WTC11 (cell line): Measurements from ENCODE around the gene IGFBP2. TPM values are rescaled to one million over a fixed set of nuclear protein-coding genes. Genes with fewer than 3 reads are reported as not detected.

Experiments
- ATAC-seq: fragments of 200-7000 bp; cut with Tn5 transposase; 2 replicates; pipeline ENCODE4 v1.10.0; 2021; ENCODE audit warnings: mild to moderate bottlenecking, moderate library complexity
- CTCF ChIA-PET: fragments of 300-600 bp; sonication (Branson Sonifier 250); formaldehyde crosslinking; loops from one replicate; lab custom pipeline; 2021; ENCODE audit warnings: antibody characterized with exemption; lab: Charles Lee
- POLR2A ChIA-PET: fragments of 350-600 bp; sonication (Branson Sonifier 250); formaldehyde crosslinking; loops from one replicate; lab custom pipeline; 2021; ENCODE audit warnings: antibody characterized with exemption; lab: Charles Lee
- DNase-seq: peaks from one replicate; pipeline ENCODE4 v3.0.0; 2021; ENCODE audit warnings: low spot score
- H3K27ac Mint-ChIP-seq: 2 replicates; pipeline ENCODE4 v1.8.0; 2021; ENCODE audit warnings: mixed read lengths
- H3K27me3 Mint-ChIP-seq: 2 replicates; pipeline ENCODE4 v1.8.0; 2021; ENCODE audit warnings: low read depth, mild to moderate bottlenecking, moderate library complexity, mixed read lengths
- H3K36me3 Mint-ChIP-seq: 2 replicates; pipeline ENCODE4 v1.8.0; 2021; ENCODE audit warnings: mixed read lengths
- H3K4me1 Mint-ChIP-seq: 2 replicates; pipeline ENCODE4 v1.8.0; 2022; ENCODE audit warnings: mixed read lengths
- H3K4me3 Mint-ChIP-seq: 2 replicates; pipeline ENCODE4 v1.8.0; 2021; ENCODE audit warnings: mild to moderate bottlenecking, moderate library complexity, mixed read lengths
- H3K9me3 Mint-ChIP-seq: 2 replicates; pipeline ENCODE4 v1.8.0; 2021; ENCODE audit warnings: mixed read lengths
- ATF1 ChIP-seq: sonication (generic); formaldehyde crosslinking; IDR thresholded peaks from 2 replicates; pipeline ENCODE4 v1.8.1; 2023; ENCODE audit warnings: mild to moderate bottlenecking, moderate library complexity, missing genetic modification reagents
- CBFB ChIP-seq: sonication (generic); formaldehyde crosslinking; IDR thresholded peaks from 2 replicates; pipeline ENCODE4 v1.8.1; 2022; ENCODE audit warnings: mild to moderate bottlenecking, low read depth, missing genetic modification reagents
- CREM ChIP-seq: sonication (generic); formaldehyde crosslinking; IDR thresholded peaks from 2 replicates; pipeline ENCODE4 v1.8.1; 2022; ENCODE audit warnings: mild to moderate bottlenecking, missing genetic modification reagents, moderate library complexity
- E2F5 ChIP-seq: sonication (generic); formaldehyde crosslinking; IDR thresholded peaks from 2 replicates; pipeline ENCODE4 v1.8.1; 2022; ENCODE audit warnings: mild to moderate bottlenecking, moderate library complexity, missing genetic modification reagents
- FOXK1 ChIP-seq: sonication (generic); formaldehyde crosslinking; IDR thresholded peaks from 2 replicates; pipeline ENCODE4 v1.8.0; 2022; ENCODE audit warnings: mild to moderate bottlenecking, moderate library complexity, missing genetic modification reagents
- GTF2I ChIP-seq: fragments of 250-450 bp; sonication (Bioruptor Pico); conservative IDR thresholded peaks from 2 replicates; pipeline ENCODE4 v1.4.0; 2021; ENCODE audit warnings: mild to moderate bottlenecking
- HMGA2 ChIP-seq: fragments of 250-450 bp; sonication (Bioruptor Pico); IDR thresholded peaks from 2 replicates; pipeline ENCODE4 v1.4.0; 2021; ENCODE audit warnings: mild to moderate bottlenecking, moderate library complexity
- IRF1 ChIP-seq: sonication (generic); formaldehyde crosslinking; IDR thresholded peaks from 2 replicates; pipeline ENCODE4 v1.8.0; 2023; ENCODE audit warnings: missing genetic modification reagents
- PREB ChIP-seq: sonication (generic); formaldehyde crosslinking; IDR thresholded peaks from 2 replicates; pipeline ENCODE4 v1.8.1; 2022; ENCODE audit warnings: mild to moderate bottlenecking, missing genetic modification reagents, moderate library complexity, borderline replicate concordance
- RORB ChIP-seq: fragments of 250-450 bp; sonication (Bioruptor Pico); IDR thresholded peaks from 2 replicates; pipeline ENCODE4 v1.9.0; 2021; ENCODE audit warnings: mild to moderate bottlenecking
- SMAD4 ChIP-seq: sonication (generic); formaldehyde crosslinking; IDR thresholded peaks from 2 replicates; pipeline ENCODE4 v1.8.0; 2022; ENCODE audit warnings: mild to moderate bottlenecking, missing genetic modification reagents
- TCF7 ChIP-seq: sonication (generic); formaldehyde crosslinking; IDR thresholded peaks from 2 replicates; pipeline ENCODE4 v1.8.0; 2022; ENCODE audit warnings: mild to moderate bottlenecking, low read depth, missing genetic modification reagents, moderate library complexity
- TEAD1 ChIP-seq: sonication (generic); formaldehyde crosslinking; IDR thresholded peaks from 2 replicates; pipeline ENCODE4 v1.8.0; 2022; ENCODE audit warnings: mild to moderate bottlenecking, missing genetic modification reagents
- TP53 ChIP-seq: sonication (generic); formaldehyde crosslinking; IDR thresholded peaks from 2 replicates; pipeline ENCODE4 v1.8.1; 2023; ENCODE audit warnings: mild to moderate bottlenecking, missing genetic modification reagents
- USF1 ChIP-seq: sonication (generic); formaldehyde crosslinking; IDR thresholded peaks from 2 replicates; pipeline ENCODE4 v1.8.0; 2022; ENCODE audit warnings: mild to moderate bottlenecking, missing genetic modification reagents
- ZBTB21 ChIP-seq: sonication (generic); formaldehyde crosslinking; IDR thresholded peaks from 2 replicates; pipeline ENCODE4 v1.8.1; 2023; ENCODE audit warnings: mild to moderate bottlenecking, missing genetic modification reagents, borderline replicate concordance
- ZNF138 ChIP-seq: sonication (generic); formaldehyde crosslinking; conservative IDR thresholded peaks from 2 replicates; pipeline ENCODE4 v1.8.1; 2022; ENCODE audit warnings: mild to moderate bottlenecking, moderate library complexity, missing genetic modification reagents
- ZNF232 ChIP-seq: sonication (generic); formaldehyde crosslinking; IDR thresholded peaks from 2 replicates; pipeline ENCODE4 v1.8.0; 2022; ENCODE audit warnings: mild to moderate bottlenecking, missing genetic modification reagents
- ZNF396 ChIP-seq: fragments of 250-450 bp; sonication (Bioruptor Pico); IDR thresholded peaks from 2 replicates; pipeline ENCODE4 v1.8.0; 2021; ENCODE audit warnings: mild to moderate bottlenecking, moderate library complexity, borderline replicate concordance
- ZNF416 ChIP-seq: fragments of 250-450 bp; sonication (Bioruptor Pico); IDR thresholded peaks from 2 replicates; pipeline ENCODE4 v1.9.0; 2021; ENCODE audit warnings: mild to moderate bottlenecking, inconsistent platforms
- ZNF512 ChIP-seq: sonication (generic); formaldehyde crosslinking; IDR thresholded peaks from 2 replicates; pipeline ENCODE4 v1.8.1; 2022; ENCODE audit warnings: missing genetic modification reagents, borderline replicate concordance
- total RNA-seq: library from RNA; stranded (reverse); gene quantifications from 3 replicates; pipeline ENCODE4 v1.2.3, GENCODE V29; 2021
- TF ChIP-seq, protein P1 (sequence below): fragments of 250-450 bp; sonication (Bioruptor Pico); IDR thresholded peaks from 2 replicates; pipeline ENCODE4 v1.9.0; 2021; ENCODE audit warnings: mild to moderate bottlenecking
- TF ChIP-seq, protein P2 (sequence below): sonication (generic); formaldehyde crosslinking; IDR thresholded peaks from 2 replicates; pipeline ENCODE4 v1.8.0; 2022; ENCODE audit warnings: mild to moderate bottlenecking, missing genetic modification reagents
- TF ChIP-seq, protein P3 (sequence below): sonication (generic); formaldehyde crosslinking; IDR thresholded peaks from 2 replicates; pipeline ENCODE4 v1.8.1; 2022; ENCODE audit warnings: low read depth, mild to moderate bottlenecking, moderate library complexity, missing genetic modification reagents, borderline replicate concordance
- TF ChIP-seq, protein P4 (sequence below): sonication (generic); formaldehyde crosslinking; IDR thresholded peaks from 2 replicates; pipeline ENCODE4 v1.8.1; 2023; ENCODE audit warnings: mild to moderate bottlenecking, missing genetic modification reagents

The IGFBP2 gene
- total RNA-seq, 1 experiment from 2014 or later = 514 TPM

- Mint-ChIP-seq H3K9me3 (peaks cover 15% of the 10 kb centered on the region; the same call in 1 of the 2 replicates), H3K4me1 (peaks cover 57% of the 10 kb centered on the region), H3K4me3 (peak overlapping the region; percentile 51), H3K36me3 (no peaks in the 10 kb centered on the region), H3K27me3 (peaks cover 10% of the 10 kb centered on the region), H3K27ac (peak overlapping the region; percentile 96)
- ATAC-seq (peak; percentile 91), DNase-seq (peak; percentile 72)
- POLR2A ChIA-PET = interaction anchor here (0.6 to 0.9 kb wide), 4 partner anchors 13 to 82 kb away, joined by 3 to 4 read pairs (median 3); partner anchors contain the start of gene IGFBP2
- CTCF ChIA-PET = interaction anchor here (0.6 to 1.0 kb wide), 6 partner anchors 8 to 986 kb away, joined by 3 to 5 read pairs (median 3); partner anchors contain the start of gene IGFBP5
- TF ChIP-seq GTF2I (CRISPR knock-in tag) = no peak
- TF ChIP-seq E2F5 (CRISPR knock-in tag) = no peak
- no peak for TF ChIP-seq ATF1
- no peak for TF ChIP-seq PREB
- no peak for TF ChIP-seq FOXK1 (CRISPR knock-in tag)
- TF ChIP-seq, protein P1, sequence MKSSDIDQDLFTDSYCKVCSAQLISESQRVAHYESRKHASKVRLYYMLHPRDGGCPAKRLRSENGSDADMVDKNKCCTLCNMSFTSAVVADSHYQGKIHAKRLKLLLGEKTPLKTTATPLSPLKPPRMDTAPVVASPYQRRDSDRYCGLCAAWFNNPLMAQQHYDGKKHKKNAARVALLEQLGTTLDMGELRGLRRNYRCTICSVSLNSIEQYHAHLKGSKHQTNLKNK = no peak
- no peak for TF ChIP-seq RORB
- TF ChIP-seq IRF1 (CRISPR knock-in tag) = no peak
- no peak for TF ChIP-seq ZNF416 (CRISPR knock-in tag)
- TF ChIP-seq CREM (CRISPR knock-in tag) = 0 out of 2 replicates have a peak, but pooled peaks have one; percentile 34
- TF ChIP-seq, protein P2, sequence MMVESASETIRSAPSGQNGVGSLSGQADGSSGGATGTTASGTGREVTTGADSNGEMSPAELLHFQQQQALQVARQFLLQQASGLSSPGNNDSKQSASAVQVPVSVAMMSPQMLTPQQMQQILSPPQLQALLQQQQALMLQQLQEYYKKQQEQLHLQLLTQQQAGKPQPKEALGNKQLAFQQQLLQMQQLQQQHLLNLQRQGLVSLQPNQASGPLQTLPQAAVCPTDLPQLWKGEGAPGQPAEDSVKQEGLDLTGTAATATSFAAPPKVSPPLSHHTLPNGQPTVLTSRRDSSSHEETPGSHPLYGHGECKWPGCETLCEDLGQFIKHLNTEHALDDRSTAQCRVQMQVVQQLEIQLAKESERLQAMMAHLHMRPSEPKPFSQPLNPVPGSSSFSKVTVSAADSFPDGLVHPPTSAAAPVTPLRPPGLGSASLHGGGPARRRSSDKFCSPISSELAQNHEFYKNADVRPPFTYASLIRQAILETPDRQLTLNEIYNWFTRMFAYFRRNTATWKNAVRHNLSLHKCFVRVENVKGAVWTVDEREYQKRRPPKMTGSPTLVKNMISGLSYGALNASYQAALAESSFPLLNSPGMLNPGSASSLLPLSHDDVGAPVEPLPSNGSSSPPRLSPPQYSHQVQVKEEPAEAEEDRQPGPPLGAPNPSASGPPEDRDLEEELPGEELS (CRISPR knock-in tag) = no peak
- TF ChIP-seq TP53 (CRISPR knock-in tag) = peak; percentile 69
- TF ChIP-seq ZNF232 (CRISPR knock-in tag) = peak; percentile 70; the same call in 1 of the 2 replicates
- TF ChIP-seq ZNF396 = no peak
- no peak for TF ChIP-seq HMGA2
- TF ChIP-seq USF1 (CRISPR knock-in tag) = peak; percentile 24; the same call in 1 of the 2 replicates
- no peak; the same call in 1 of the 2 replicates for TF ChIP-seq ZNF138 (CRISPR knock-in tag)
- TF ChIP-seq SMAD4 = no peak
- TF ChIP-seq TCF7 (CRISPR knock-in tag) = no peak
- peak; percentile 66; the same call in 1 of the 2 replicates for TF ChIP-seq ZBTB21 (CRISPR knock-in tag)
- no peak for TF ChIP-seq ZNF512 (CRISPR knock-in tag)
- TF ChIP-seq CBFB = peak; percentile 73; the same call in 1 of the 2 replicates
- TF ChIP-seq, protein P3, sequence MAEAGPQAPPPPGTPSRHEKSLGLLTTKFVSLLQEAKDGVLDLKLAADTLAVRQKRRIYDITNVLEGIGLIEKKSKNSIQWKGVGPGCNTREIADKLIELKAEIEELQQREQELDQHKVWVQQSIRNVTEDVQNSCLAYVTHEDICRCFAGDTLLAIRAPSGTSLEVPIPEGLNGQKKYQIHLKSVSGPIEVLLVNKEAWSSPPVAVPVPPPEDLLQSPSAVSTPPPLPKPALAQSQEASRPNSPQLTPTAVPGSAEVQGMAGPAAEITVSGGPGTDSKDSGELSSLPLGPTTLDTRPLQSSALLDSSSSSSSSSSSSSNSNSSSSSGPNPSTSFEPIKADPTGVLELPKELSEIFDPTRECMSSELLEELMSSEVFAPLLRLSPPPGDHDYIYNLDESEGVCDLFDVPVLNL = no peak
- TF ChIP-seq, protein P4, sequence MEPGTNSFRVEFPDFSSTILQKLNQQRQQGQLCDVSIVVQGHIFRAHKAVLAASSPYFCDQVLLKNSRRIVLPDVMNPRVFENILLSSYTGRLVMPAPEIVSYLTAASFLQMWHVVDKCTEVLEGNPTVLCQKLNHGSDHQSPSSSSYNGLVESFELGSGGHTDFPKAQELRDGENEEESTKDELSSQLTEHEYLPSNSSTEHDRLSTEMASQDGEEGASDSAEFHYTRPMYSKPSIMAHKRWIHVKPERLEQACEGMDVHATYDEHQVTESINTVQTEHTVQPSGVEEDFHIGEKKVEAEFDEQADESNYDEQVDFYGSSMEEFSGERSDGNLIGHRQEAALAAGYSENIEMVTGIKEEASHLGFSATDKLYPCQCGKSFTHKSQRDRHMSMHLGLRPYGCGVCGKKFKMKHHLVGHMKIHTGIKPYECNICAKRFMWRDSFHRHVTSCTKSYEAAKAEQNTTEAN (CRISPR knock-in tag) = no peak
- TF ChIP-seq TEAD1 (CRISPR knock-in tag) = peak; percentile 77; the same call in 1 of the 2 replicates
Observed at GRCh38 chr2:216606551-216607276, 26.5 kb upstream of the IGFBP2 start.
